ENCODE measurements around the gene CITED2. TPM values are rescaled to one million over a fixed set of nuclear protein-coding genes. Genes with fewer than 3 reads are reported as not detected.

CITED2 gene
- total RNA-seq, 1 experiment from 2014 or later = 54.2 TPM

Other genes with a start within 250 kb of the CITED2 start
- 4.2 and 7.7 TPM in 2 replicates for gene HECA, start 239.6 kb downstream of the CITED2 start, total RNA-seq (2014; rRNA removed)
- gene TXLNB, start 82.7 kb downstream of the CITED2 start, total RNA-seq (2014; rRNA removed) = 0.22 TPM in 1 of 2 replicates, not detected in the other

All from PC-3 (cell line).